Stomach (tissue), 4 donors: ENCODE results near the gene CPEB2.

Source experiments
- POLR2AphosphoS5 ChIP-seq, 3 donors: sonication (generic); formaldehyde crosslinking; IDR thresholded peaks; one replicate each; pipeline ENCODE4 v1.6.1; 2016; ENCODE audit warnings: antibody characterized with exemption in 3 of 3
- TF ChIP-seq, protein P1 (sequence below), 7 experiments: fragments of 450-650 bp in 4 of 7; fragments of 200-600 bp in 3 of 7; sonication (generic) in 3 of 7; IDR thresholded peaks; one replicate each; pipeline ENCODE4 v1.5.1; 2016 to 2019; ENCODE audit warnings: antibody characterized with exemption in 7 of 7, control low read depth in 2 of 7, mild to moderate bottlenecking in 1 of 7

DNA sequence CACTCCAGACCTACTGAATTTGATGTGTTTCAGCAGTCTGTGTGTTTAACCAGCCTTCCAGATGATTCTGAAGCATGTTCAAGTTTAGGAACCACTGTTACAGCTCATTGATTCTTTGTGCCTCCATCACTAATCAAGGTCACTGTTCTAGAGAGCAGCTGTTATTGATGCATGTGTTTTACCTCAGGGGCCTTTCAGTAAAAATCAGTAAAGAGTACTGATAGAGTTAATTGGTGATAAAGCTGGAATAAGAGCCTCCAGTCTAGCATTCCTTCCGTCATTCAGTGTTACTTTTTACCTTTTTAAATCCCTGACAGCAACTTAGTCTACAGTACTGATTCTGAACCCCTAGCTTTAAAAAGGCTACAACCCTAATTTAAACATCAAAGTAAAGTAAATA is 12.9 kb downstream of the CPEB2 start:
- TF ChIP-seq, protein P1, sequence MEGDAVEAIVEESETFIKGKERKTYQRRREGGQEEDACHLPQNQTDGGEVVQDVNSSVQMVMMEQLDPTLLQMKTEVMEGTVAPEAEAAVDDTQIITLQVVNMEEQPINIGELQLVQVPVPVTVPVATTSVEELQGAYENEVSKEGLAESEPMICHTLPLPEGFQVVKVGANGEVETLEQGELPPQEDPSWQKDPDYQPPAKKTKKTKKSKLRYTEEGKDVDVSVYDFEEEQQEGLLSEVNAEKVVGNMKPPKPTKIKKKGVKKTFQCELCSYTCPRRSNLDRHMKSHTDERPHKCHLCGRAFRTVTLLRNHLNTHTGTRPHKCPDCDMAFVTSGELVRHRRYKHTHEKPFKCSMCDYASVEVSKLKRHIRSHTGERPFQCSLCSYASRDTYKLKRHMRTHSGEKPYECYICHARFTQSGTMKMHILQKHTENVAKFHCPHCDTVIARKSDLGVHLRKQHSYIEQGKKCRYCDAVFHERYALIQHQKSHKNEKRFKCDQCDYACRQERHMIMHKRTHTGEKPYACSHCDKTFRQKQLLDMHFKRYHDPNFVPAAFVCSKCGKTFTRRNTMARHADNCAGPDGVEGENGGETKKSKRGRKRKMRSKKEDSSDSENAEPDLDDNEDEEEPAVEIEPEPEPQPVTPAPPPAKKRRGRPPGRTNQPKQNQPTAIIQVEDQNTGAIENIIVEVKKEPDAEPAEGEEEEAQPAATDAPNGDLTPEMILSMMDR (IDR thresholded peaks at IDR 0.05): no peak
- TF ChIP-seq POLR2AphosphoS5 (IDR thresholded peaks at IDR 0.05): no peak
